Bronchial epithelial cell (primary cell): ENCODE results near the gene KATNAL2. TPM values are rescaled to one million over a fixed set of nuclear protein-coding genes. Genes with fewer than 3 reads are reported as not detected.
A peak's percentile ranks its signal among the peaks of the same experiment; 100 is the strongest.
"Not testable (repeated sequence)": the region's sequence is repeated elsewhere in the genome, so short reads cannot be mapped to it uniquely, and the experiment has no call there.

ENCODE experiments used
- DNase-seq: peaks from one replicate; pipeline ENCODE4 v3.0.0-alpha.2; 2010; ENCODE audit warnings: low read depth
- FAIRE-seq: peaks from 2 replicates; lab custom pipeline; 2011; peaks lifted over from hg19 to GRCh38; lab: Jason Lieb, UNC
- H3K27me3 ChIP-seq: 2 replicates; pipeline ENCODE4 v1.5.1; 2011; ENCODE audit warnings: low read length; ENCODE audit not compliant: control insufficient read depth, insufficient read depth
- H3K36me3 ChIP-seq: 2 replicates; pipeline ENCODE4 v1.5.1; 2011; ENCODE audit warnings: low read length; ENCODE audit not compliant: control insufficient read depth, insufficient read depth
- H3K4me3 ChIP-seq: 2 replicates; pipeline ENCODE4 v1.5.1; 2011; ENCODE audit warnings: mild to moderate bottlenecking, low read depth, low read length, control low read depth
- total RNA-seq: library from RNA; depleted of rRNA; stranded (reverse); fragments of >200 nt; gene quantifications from 2 replicates; pipeline ENCODE4 v1.2.1, GENCODE V29; 2014
- TF ChIP-seq, protein P1 (sequence below): IDR thresholded peaks from 2 replicates; pipeline ENCODE4 v1.5.1; 2011; ENCODE audit warnings: mild to moderate bottlenecking, moderate library complexity, low read length, control low read depth, inconsistent platforms; ENCODE audit not compliant: insufficient read depth, severe bottlenecking

The KATNAL2 gene
- total RNA-seq, 1 donor from 2014 or later = under 0.01 TPM

DNA sequence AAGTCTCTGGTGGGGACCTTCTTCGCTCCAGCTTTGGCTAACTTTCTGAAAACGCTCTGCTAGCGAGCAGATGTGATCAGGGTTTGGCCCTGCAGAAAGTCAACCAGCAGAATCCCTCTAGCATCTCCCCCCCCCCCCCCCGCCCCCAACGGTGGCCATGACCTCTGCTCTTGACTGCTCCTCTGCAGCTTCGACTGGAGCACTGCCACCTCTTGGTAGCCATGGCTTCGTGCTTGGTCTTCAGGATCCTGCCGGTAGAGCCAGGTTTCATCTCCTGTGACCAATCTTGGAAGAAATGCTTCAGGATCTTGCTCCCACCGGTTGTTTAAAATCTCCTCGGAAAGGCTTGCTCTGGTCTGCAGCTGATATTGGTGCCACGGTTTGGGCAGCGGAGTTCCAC lies 113.5 kb downstream of the KATNAL2 start:
- not testable (repeated sequence) for FAIRE-seq, H3K27me3 ChIP-seq, H3K36me3 ChIP-seq, DNase-seq, H3K4me3 ChIP-seq

DNA sequence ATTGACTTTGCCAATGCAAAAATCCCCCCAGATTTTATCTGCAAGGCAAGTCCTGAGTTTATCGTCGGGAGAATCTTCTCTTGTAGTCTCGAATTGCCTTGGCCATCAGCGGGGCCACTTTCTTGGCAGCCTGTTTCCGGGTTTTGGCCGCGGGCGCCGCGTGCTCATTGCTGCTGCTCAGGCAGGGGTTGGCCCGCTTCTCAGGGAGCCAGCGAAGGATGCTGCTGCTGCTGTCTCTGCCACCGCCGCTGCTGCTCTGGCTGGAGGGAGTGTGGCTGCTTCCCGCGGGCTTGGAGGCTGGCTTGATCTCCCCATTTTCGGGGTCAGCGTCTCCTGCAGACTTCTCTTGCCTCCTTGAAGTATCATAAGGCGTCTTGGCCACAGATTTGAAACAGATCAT lies 115.5 kb downstream of the KATNAL2 start:
- FAIRE-seq = no peak
- H3K4me3 ChIP-seq = no peak overlapping the region
- H3K27me3 ChIP-seq = no peaks in the 10 kb centered on the region
- DNase-seq = no peak
- H3K36me3 ChIP-seq = no peaks in the 10 kb centered on the region
- TF ChIP-seq, protein P1, sequence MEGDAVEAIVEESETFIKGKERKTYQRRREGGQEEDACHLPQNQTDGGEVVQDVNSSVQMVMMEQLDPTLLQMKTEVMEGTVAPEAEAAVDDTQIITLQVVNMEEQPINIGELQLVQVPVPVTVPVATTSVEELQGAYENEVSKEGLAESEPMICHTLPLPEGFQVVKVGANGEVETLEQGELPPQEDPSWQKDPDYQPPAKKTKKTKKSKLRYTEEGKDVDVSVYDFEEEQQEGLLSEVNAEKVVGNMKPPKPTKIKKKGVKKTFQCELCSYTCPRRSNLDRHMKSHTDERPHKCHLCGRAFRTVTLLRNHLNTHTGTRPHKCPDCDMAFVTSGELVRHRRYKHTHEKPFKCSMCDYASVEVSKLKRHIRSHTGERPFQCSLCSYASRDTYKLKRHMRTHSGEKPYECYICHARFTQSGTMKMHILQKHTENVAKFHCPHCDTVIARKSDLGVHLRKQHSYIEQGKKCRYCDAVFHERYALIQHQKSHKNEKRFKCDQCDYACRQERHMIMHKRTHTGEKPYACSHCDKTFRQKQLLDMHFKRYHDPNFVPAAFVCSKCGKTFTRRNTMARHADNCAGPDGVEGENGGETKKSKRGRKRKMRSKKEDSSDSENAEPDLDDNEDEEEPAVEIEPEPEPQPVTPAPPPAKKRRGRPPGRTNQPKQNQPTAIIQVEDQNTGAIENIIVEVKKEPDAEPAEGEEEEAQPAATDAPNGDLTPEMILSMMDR = no peak

DNA sequence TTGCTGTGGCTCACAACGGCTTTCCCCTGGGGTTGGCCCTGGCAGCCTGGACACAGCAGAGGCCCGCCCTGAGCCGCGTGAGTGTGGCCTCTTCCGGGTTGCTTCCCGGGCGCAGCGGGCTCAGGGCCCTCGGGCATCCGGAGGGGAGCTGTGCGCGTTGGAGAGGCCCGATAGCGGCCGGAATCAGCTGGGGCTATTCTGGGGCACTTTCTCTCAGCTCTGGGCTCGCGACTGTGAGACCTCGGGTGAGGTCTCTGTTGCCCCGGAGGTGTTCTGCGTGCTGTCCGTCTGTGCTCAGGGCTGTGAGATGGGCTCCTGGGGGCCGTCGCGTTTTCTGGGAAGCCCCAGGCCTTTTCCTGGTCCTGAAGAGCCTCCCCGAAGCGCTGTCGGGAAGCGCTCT lies 117.2 kb downstream of the KATNAL2 start:
- not testable (repeated sequence) for FAIRE-seq, H3K4me3 ChIP-seq, H3K36me3 ChIP-seq, DNase-seq, H3K27me3 ChIP-seq

DNA sequence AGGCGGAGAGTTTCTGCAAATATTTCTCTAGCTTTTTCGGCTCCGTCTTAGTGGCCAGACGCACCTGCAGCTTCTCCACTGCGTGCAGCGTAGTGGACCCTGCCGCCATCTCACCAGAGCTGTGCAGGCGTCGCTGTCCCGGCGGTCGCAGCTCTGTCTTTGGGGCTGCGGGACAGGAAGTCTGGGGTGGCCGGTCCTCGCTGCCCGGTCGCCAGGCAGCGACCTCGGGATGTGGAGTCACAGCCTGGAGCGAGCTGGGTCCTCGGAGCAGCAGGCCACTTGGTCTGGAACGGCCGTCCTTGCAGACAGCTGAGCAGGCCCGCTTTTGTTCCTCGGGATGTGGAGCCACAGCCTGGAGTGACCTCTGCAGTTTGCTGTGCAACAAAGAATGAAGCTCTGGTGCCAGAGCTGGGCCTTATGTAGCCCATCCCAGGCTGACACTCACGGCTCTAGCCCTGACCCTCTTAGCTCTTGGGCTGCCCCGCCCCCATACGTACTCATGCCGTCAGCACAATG lies 117.8 kb downstream of the KATNAL2 start, which contains the start of gene ELOA2:
Gene ELOA2 (minus strand): TSS at position 466 of the 516 bp plus-strand sequence. CDS start 357 bp downstream, at position 109.
- no peak for FAIRE-seq
- H3K36me3 ChIP-seq = no peaks in the 10 kb centered on the region
- H3K4me3 ChIP-seq = no peak within 1 kb of the TSS
- no peak for DNase-seq
- H3K27me3 ChIP-seq = no peaks in the 10 kb centered on the region
- TF ChIP-seq, protein P1 = no peak

DNA sequence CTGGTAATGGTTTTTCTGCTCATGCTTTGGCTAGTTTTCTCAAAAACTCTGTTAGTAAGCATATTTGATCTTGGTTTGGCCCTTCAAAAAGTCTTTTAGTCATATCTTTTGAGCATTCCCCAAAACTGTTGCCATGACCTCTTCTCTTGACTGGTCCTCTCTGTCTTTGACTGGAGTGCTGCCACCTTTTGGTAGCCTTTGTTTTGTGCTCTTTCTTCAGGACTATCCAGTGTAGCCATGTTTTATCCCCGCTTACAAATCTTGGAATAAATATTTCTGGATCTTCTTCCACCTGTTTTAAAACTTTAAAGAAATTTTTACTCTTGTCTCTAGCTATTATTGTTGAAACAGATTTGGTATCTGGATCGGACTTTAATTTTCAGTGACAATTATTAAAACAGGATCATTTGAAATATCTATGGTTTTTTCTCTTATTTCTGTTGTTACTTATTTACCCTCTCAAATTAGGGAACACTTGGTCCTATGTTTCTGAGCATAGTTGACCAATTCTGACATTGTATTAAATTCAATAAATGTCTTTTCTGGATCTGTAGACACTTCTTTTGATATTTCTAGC lies 119.0 kb downstream of the KATNAL2 start:
- no peak overlapping the region for H3K4me3 ChIP-seq
- no peaks in the 10 kb centered on the region for H3K27me3 ChIP-seq
- no peak for FAIRE-seq
- TF ChIP-seq, protein P1 = peak; percentile 43
- peak; percentile 34 for DNase-seq
- H3K36me3 ChIP-seq = no peaks in the 10 kb centered on the region

DNA sequence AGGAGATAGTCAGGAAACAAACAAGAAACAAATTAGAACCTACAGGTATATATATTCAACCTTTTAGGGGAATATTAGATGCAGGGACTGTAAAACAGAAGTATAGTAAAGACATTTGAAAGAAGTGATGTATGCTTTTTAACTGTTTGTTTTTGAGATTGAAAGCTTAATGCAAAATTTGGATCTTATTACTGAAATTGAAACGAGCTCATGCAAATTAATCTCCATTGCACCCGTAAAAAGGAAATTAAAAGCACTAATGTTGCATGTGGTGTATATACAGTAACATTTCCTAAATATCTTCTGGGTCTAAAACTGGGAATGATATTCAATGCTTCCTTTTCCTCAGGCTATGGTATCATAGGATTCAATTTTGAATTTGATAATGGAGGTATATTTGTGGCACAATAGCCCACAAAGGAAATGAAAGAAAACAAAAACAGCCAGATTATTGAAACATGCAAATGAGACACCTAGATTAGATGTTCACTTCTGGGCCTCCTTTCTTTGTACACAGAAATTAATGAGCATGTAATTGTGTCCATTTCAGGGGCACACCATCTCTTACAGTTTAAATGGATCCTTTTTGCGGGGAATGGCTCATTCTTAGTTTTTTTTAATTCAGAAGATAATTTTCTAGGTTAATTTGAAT lies 119.7 kb downstream of the KATNAL2 start:
- FAIRE-seq = no peak
- TF ChIP-seq, protein P1 = no peak
- no peak for DNase-seq
- Histone ChIP-seq H3K36me3 (no peaks in the 10 kb centered on the region), H3K4me3 (no peak overlapping the region), H3K27me3 (no peaks in the 10 kb centered on the region)
